Ishikawa (cell line): ENCODE measurements around the gene IL1A.

ENCODE experiments used
- CEBPB ChIP-seq: IDR thresholded peaks from 2 replicates; pipeline ENCODE4 v1.6.1; 2012
- CREB1 ChIP-seq: IDR thresholded peaks from 2 replicates; pipeline ENCODE4 v1.6.1; 2012; ENCODE audit warnings: low read depth
- EGR1 ChIP-seq: IDR thresholded peaks from 2 replicates; pipeline ENCODE4 v1.6.1; 2012
- EP300 ChIP-seq: IDR thresholded peaks from 2 replicates; pipeline ENCODE4 v1.6.1; 2012; ENCODE audit warnings: borderline replicate concordance
- FOXM1 ChIP-seq: IDR thresholded peaks from 2 replicates; pipeline ENCODE4 v1.6.1; 2012; ENCODE audit warnings: low read depth, borderline replicate concordance
- NFIC ChIP-seq: IDR thresholded peaks from 2 replicates; pipeline ENCODE4 v1.6.1; 2012
- RAD21 ChIP-seq: IDR thresholded peaks from 2 replicates; pipeline ENCODE4 v1.6.1; 2012; ENCODE audit warnings: low read depth
- REST ChIP-seq: IDR thresholded peaks from 2 replicates; pipeline ENCODE4 v1.6.1; 2012; ENCODE audit warnings: low read depth, mild to moderate bottlenecking
- TAF1 ChIP-seq: IDR thresholded peaks from 2 replicates; pipeline ENCODE4 v1.6.1; 2012; ENCODE audit warnings: low read depth, mild to moderate bottlenecking
- TCF12 ChIP-seq: IDR thresholded peaks from 2 replicates; pipeline ENCODE4 v1.6.1; 2012; ENCODE audit warnings: low read depth
- TEAD4 ChIP-seq: IDR thresholded peaks from 2 replicates; pipeline ENCODE4 v1.6.1; 2012
- YY1 ChIP-seq: IDR thresholded peaks from 2 replicates; pipeline ENCODE4 v1.6.1; 2012; ENCODE audit warnings: low read depth
- ZBTB7A ChIP-seq: IDR thresholded peaks from 2 replicates; pipeline ENCODE4 v1.6.1; 2012; ENCODE audit warnings: low read depth
- TF ChIP-seq, protein P1 (sequence below): IDR thresholded peaks from 2 replicates; pipeline ENCODE4 v1.6.1; 2012
- TF ChIP-seq, protein P2 (sequence below): IDR thresholded peaks from 2 replicates; pipeline ENCODE4 v1.6.1; 2012

IL1A gene

DNA sequence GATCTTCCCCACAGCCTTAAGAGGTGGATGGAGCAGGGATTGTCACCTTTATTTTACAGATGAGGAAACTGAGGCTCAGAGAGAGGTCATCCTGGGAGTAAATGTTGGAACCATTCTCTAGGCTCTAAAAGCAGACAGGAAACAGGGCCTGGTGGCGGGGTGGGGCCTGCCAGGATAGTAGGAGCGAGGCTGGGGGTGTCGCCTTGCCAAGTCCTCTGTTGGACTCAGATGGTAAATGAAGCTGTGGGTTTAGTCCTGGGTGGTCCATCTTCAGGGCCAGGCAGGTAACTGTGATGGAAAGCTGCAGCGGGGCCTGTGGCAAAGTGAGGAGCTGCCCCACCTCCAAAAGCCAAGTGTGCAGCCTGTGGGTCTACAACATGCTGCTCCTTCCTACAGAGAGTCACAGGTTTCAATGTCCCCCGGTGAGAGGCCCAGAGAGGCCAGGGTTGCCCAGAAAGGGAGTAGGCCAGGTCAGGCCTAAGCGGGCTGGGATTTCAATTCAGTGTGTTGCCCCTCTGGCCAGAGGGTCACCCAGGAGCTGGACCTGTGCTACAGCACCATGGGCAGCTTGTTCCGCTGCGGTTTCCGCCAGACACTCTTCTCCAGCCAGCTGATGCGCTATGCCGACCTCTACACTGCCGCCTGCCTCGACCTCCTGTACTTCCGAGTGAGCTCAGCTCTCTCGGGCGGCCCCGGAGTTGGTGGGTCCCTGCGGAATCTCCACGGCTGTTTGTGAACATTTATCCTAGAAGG is 56.8 kb downstream of the IL1A start:
- TF ChIP-seq FOXM1, result no peak
- no peak for TF ChIP-seq RAD21

DNA sequence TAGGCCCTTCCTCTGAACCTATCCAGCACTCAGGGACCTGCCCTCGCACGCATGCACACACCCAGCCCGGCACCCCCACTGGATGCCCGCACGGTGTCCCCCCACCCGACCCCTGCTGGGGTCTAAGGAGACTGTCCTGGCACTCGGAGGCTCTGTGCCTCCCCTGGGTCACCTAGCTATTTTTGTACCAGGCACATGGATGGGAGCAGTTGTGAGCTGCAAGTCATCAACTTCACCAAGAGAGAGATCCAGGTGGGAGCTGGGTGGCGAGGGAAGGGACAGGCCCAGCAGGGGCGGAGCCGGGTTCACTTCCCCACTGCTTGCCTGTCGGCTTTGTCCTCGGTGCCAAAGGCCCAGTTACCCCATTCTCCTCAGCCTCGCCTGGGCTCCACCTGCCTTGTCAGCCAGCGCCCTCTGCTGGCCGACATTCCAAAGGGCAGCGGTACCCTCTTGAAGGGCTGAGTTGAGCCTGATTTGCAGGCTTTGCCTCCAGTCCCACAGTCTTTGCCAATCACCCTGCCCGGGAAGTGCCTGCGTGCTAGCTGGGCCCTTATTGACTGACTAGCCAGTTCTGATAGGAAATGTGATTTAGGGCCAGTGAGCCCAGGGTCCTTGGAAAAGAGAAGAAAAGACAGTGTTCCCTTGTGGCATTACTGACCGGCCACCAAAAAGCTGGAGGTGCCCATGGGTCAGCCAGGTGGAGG is 57.7 kb downstream of the IL1A start:
- TF ChIP-seq FOXM1, result no peak
- peak; percentile 78 for TF ChIP-seq TEAD4
- TF ChIP-seq TCF12, result no peak; the same call in 1 of the 2 replicates
- peak; percentile 18; the same call in 1 of the 2 replicates for TF ChIP-seq NFIC
- no peak for TF ChIP-seq ZBTB7A
- no peak for TF ChIP-seq EP300
- TF ChIP-seq CEBPB, result no peak
- no peak for TF ChIP-seq EGR1
- no peak for TF ChIP-seq YY1
- no peak for TF ChIP-seq TAF1
- peak; percentile 99 for TF ChIP-seq RAD21
- TF ChIP-seq, protein P1, sequence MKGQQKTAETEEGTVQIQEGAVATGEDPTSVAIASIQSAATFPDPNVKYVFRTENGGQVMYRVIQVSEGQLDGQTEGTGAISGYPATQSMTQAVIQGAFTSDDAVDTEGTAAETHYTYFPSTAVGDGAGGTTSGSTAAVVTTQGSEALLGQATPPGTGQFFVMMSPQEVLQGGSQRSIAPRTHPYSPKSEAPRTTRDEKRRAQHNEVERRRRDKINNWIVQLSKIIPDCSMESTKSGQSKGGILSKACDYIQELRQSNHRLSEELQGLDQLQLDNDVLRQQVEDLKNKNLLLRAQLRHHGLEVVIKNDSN, result no peak
- TF ChIP-seq CREB1, result no peak
- TF ChIP-seq, protein P2, sequence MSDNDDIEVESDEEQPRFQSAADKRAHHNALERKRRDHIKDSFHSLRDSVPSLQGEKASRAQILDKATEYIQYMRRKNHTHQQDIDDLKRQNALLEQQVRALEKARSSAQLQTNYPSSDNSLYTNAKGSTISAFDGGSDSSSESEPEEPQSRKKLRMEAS, result peak; percentile 41; the same call in 1 of the 2 replicates
- no peak for TF ChIP-seq REST

DNA sequence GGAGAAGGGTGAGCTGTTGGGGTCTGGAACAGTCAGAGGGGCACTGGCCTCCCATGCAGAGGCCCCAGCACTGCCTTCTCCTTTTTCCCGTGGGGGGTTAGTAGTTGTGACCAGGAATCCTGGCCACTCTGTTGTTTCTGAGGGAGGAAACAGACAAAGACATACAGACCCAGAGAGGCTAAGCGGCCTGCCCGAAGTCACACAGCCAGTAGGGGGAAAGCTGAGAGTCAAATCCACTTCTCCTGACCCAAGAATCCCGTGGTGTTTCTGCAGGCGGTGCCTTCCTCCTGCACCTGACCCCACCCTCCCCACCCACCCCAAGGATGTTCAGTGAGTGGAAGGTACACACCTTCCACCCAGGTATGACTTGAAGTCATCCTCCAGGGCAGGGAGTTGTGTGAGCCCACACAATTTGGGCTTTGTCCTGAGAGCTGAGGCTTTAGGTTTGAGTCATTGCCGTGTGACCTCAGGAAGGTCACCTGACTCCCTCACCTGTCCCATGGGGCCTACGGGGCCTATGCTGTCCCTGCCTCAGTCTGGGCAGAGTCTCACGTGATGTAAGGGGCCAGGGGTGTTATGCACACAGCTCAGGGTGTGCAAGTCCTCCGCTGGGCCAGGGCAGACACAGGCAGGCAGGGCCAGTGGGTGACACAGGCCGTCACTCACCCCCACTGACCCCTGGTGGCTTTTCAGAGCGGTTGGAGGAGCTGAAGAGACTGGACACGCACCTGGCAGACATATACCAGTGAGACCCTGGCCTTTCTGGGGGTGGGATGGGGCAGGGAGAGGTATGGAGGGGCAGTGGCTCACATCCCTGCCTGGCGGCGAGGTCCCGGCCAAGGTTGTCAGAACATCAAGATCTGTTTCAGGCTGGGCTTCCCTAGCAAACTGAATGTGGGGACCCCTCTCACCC is 58.5 kb downstream of the IL1A start:
- TF ChIP-seq, protein P1, result peak; percentile 82
- no peak for TF ChIP-seq CREB1

DNA sequence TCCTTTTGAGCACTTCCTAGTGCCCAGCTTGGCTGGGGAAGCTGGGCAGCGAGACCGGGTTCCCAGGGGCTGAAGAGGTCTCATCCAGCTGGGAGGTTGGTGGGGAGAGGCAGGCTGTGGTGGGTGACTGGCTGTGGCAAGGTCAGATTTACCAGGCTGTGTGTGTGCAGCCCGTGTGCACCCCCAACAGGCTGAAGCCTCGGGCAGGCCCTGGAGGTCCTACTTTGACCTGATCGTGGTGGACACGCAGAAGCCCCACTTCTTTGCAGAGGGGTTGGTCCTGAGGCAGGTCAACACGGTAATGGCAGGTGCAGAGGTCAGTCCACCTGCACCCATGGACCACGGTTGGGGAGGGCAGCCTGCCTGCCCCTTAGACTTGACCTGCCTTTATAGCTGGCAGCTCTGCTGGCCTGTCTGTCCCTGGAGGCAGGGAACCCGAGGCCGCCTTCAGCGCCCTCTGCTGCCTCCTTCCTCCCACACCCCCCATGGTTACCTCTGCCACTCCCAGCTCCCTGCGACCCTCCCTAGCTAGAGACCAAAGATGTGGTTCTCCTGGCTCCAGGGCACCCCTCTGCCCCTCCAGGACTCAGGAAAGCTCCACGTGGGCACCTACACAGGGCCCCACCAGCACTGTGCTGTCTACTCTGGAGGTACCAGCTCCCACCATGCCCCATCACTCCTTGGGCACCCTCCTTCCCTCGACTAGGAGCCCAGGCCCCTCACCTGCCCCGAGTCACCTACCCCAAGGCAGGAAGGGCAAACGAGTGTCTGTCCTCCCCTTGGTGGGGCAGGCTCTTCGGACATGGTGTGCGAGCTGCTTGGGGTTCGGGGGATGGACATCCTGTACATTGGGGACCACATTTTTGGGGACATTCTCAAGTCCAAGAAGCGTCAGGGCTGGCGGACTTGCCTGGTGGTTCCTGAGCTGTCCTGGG is 59.4 kb downstream of the IL1A start:
- TF ChIP-seq YY1 (no peak), FOXM1 (no peak), RAD21 (peak; percentile 11; the same call in 1 of the 2 replicates), REST (no peak), TCF12 (no peak), EP300 (no peak)
- TF ChIP-seq, protein P1, result no peak
